IMR-90 (cell line): ENCODE results near the gene NTSR1.

ENCODE experiments used
- CEBPB ChIP-seq: IDR thresholded peaks from 2 replicates; pipeline ENCODE4 v1.6.1; 2012; ENCODE audit warnings: low read depth, low read length, improper control_type of control experiment
- CHD1 ChIP-seq: IDR thresholded peaks from 2 replicates; pipeline ENCODE4 v1.6.1; 2012; ENCODE audit warnings: low read depth, low read length, improper control_type of control experiment
- CTCF ChIP-seq: conservative IDR thresholded peaks from 2 replicates; pipeline ENCODE4 v1.5.1; 2012; ENCODE audit warnings: mild to moderate bottlenecking, low read depth, low read length, improper control_type of control experiment
- RFX5 ChIP-seq: IDR thresholded peaks from 2 replicates; pipeline ENCODE4 v1.8.0; 2012; ENCODE audit warnings: low read depth, mild to moderate bottlenecking, low read length, moderate library complexity
- SMC3 ChIP-seq: fragments of 150-350 bp; IDR thresholded peaks from 2 replicates; pipeline ENCODE4 v1.6.1; 2016; ENCODE audit warnings: low read depth, mild to moderate bottlenecking, antibody characterized with exemption, low read length, moderate library complexity

DNA sequence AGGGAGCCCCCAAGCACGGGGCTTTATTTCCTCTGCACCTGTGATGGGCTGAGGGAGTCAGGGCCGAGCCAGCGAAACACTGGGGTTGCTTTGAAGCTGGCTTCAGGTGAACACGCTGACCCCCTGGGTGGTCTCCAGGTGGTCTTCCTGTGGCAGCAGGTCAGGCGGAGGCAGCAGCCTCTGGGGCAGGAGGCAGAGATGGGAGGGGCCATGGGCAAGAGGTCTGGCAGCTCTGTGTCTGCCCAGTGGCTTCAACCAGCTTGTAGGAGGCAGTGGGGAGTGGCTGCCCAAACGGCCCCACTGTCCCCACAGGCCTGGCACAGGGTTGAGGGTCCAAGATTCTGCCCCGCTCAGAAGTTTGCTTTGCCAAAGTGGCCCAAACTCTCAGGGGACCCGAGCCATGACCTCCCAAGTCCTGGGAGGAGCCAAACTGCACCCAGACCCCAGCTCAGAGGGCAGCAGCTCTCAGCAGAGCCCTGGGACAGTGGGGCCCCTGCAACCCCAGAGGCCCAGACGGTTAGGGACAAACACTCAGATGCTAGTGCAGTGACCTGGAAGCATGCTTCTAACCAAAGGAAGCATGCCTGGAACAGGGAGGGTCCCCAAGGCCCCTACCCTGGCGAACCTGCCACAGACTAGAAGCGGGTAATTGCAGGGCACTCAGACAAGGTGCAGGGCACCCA is 15.3 kb downstream of the NTSR1 start:
- TF ChIP-seq CTCF (no peak), CHD1 (no peak), CEBPB (no peak), SMC3 (no peak), RFX5 (no peak)
